PC-9 (cell line): Measurements from ENCODE around the gene SLC37A4.

ENCODE experiments used
- CTCF ChIP-seq: fragments of 200-600 bp; sonication (generic); conservative IDR thresholded peaks from 2 replicates; pipeline ENCODE4 v1.6.1; 2017; ENCODE audit warnings: mixed run types, antibody characterized with exemption, mild to moderate bottlenecking, moderate library complexity
- EZH2 ChIP-seq: fragments of 200-600 bp; sonication (generic); IDR thresholded peaks from 2 replicates; pipeline ENCODE4 v1.8.0; 2017; ENCODE audit warnings: antibody characterized with exemption, low read depth

DNA sequence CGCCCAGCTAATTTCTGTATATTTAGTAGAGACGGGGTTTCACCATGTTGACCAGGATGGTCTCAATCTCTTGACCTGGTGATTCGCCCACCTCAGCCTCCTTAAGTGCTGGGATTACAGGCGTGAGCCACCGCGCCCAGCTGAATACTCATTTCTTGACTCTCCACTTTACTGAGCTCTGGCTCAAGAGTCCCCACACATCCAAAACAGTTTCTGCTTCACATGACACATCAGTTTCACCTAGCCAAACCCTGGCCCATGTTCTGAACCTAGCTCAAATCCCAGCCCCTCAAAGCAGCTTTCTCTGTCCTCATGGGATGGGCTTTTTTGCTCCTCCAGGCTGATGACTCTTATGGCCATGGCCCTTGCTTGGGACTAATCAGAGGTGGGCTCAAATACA, 16.5 kb upstream of the SLC37A4 start:
- no peak for TF ChIP-seq CTCF
- TF ChIP-seq EZH2: no peak
